ENCODE data around the gene GBF1. TPM values are rescaled to one million over a fixed set of nuclear protein-coding genes. Genes with fewer than 3 reads are reported as not detected.
"Not testable (repeated sequence)": the region's sequence is repeated elsewhere in the genome, so short reads cannot be mapped to it uniquely, and the experiment has no call there.

Gene GBF1
- total RNA-seq, 1 experiment from 2014 or later, result 28.3 TPM

- no peaks in the 10 kb centered on the region for H3K9me2 ChIP-seq (ENCODE audit: insufficient read depth)
- 0 out of 2 replicates have a peak, but pooled peaks cover 10% of the 10 kb centered on the region for H3K79me2 ChIP-seq (ENCODE audit: low read depth)
- intact Hi-C loops (cut with micrococcal nuclease; ENCODE audit: unreplicated experiment), result no loop called here
- H3K4me3 ChIP-seq, result no peak overlapping the region
- TF ChIP-seq EZH2 (IDR thresholded peaks at IDR 0.05; ENCODE audit: low read depth) (no peak), CTCF (conservative IDR thresholded peaks at IDR 0.05) (no peak)
- DNase-seq, result no peak
- no peaks in the 10 kb centered on the region for H4K20me1 ChIP-seq (ENCODE audit: insufficient read depth)
- POLR2A ChIA-PET (ENCODE audit: unreplicated experiment), result no interaction called here
- BruUV-seq (replicated peaks), result no TSS peak
- H3K27me3 ChIP-seq (ENCODE audit: insufficient read depth, low read depth), result no peaks in the 10 kb centered on the region
- H3K36me3 ChIP-seq (ENCODE audit: low read depth), result no peaks in the 10 kb centered on the region
- CTCF ChIA-PET, result no interaction called here
- H3K4me2 ChIP-seq, result no peak overlapping the region
- H3K27ac ChIP-seq, result no peak overlapping the region
- H3F3A ChIP-seq (ENCODE audit: insufficient read depth, low read depth), result peaks cover 8% of the 10 kb centered on the region
- H2AFZ ChIP-seq, result no peak overlapping the region
- no peaks in the 10 kb centered on the region for H3K9me3 ChIP-seq (ENCODE audit: insufficient read depth, low read depth)
- peaks cover 15% of the 10 kb centered on the region for H3K4me1 ChIP-seq (replicated peaks; ENCODE audit: insufficient read depth)
Measured at GRCh38 chr10:102306006-102306405, 60.7 kb downstream of the GBF1 start.

GRCh38 chr10:102306710-102307109, 61.4 kb downstream of the GBF1 start:
- BruUV-seq (replicated peaks), result no TSS peak
- Histone ChIP-seq H4K20me1 (ENCODE audit: insufficient read depth) (no peaks in the 10 kb centered on the region), H3K4me1 (replicated peaks; ENCODE audit: insufficient read depth) (peaks cover 22% of the 10 kb centered on the region), H3K4me3 (no peak overlapping the region), H3K36me3 (ENCODE audit: low read depth) (no peaks in the 10 kb centered on the region), H3K27me3 (ENCODE audit: insufficient read depth, low read depth) (no peaks in the 10 kb centered on the region), H3K4me2 (no peak overlapping the region), H3K9me2 (ENCODE audit: insufficient read depth) (no peaks in the 10 kb centered on the region), H3F3A (ENCODE audit: insufficient read depth, low read depth) (peaks cover 8% of the 10 kb centered on the region), H3K9me3 (ENCODE audit: insufficient read depth, low read depth) (no peaks in the 10 kb centered on the region), H3K79me2 (ENCODE audit: low read depth) (0 out of 2 replicates have a peak, but pooled peaks cover 17% of the 10 kb centered on the region), H3K27ac (no peak overlapping the region), H2AFZ (no peak overlapping the region)
- no peak for TF ChIP-seq CTCF (conservative IDR thresholded peaks at IDR 0.05)
- TF ChIP-seq EZH2 (IDR thresholded peaks at IDR 0.05; ENCODE audit: low read depth), result no peak
- ChIA-PET POLR2A (ENCODE audit: unreplicated experiment) (no interaction called here), CTCF (no interaction called here)
- intact Hi-C loops (cut with micrococcal nuclease; ENCODE audit: unreplicated experiment), result no loop called here
- DNase-seq, result no peak

- peaks cover 22% of the 10 kb centered on the region for H3K4me1 ChIP-seq (replicated peaks; ENCODE audit: insufficient read depth)
- intact Hi-C loops (cut with micrococcal nuclease; ENCODE audit: unreplicated experiment); H3K9me3 ChIP-seq (ENCODE audit: insufficient read depth, low read depth); H3K9me2 ChIP-seq (ENCODE audit: insufficient read depth); H3F3A ChIP-seq (ENCODE audit: insufficient read depth, low read depth); BruUV-seq (replicated peaks); POLR2A ChIA-PET (ENCODE audit: unreplicated experiment); H3K36me3 ChIP-seq (ENCODE audit: low read depth); H2AFZ ChIP-seq; H4K20me1 ChIP-seq (ENCODE audit: insufficient read depth); H3K27ac ChIP-seq; H3K4me2 ChIP-seq; H3K27me3 ChIP-seq (ENCODE audit: insufficient read depth, low read depth); DNase-seq; H3K4me3 ChIP-seq: not testable (repeated sequence)
- peaks cover 23% of the 10 kb centered on the region; the same call in 1 of the 2 replicates for H3K79me2 ChIP-seq (ENCODE audit: low read depth)
- CTCF ChIA-PET, result interaction anchor here (0.6 kb wide), 1 partner anchor 37 kb away, joined by 5 read pairs; no protein-coding TSS in a partner anchor
Measured at GRCh38 chr10:102308318-102308717, 63.0 kb downstream of the GBF1 start.

- Histone ChIP-seq H2AFZ (no peak overlapping the region), H3F3A (ENCODE audit: insufficient read depth, low read depth) (peaks cover 8% of the 10 kb centered on the region), H3K9me2 (ENCODE audit: insufficient read depth) (no peaks in the 10 kb centered on the region), H3K4me1 (replicated peaks; ENCODE audit: insufficient read depth) (peaks cover 22% of the 10 kb centered on the region), H3K27me3 (ENCODE audit: insufficient read depth, low read depth) (no peaks in the 10 kb centered on the region), H4K20me1 (ENCODE audit: insufficient read depth) (no peaks in the 10 kb centered on the region), H3K4me2 (no peak overlapping the region), H3K9me3 (ENCODE audit: insufficient read depth, low read depth) (no peaks in the 10 kb centered on the region), H3K36me3 (ENCODE audit: low read depth) (no peaks in the 10 kb centered on the region), H3K79me2 (ENCODE audit: low read depth) (peaks cover 23% of the 10 kb centered on the region; the same call in 1 of the 2 replicates), H3K27ac (peak overlapping the region; percentile 58; the same call in 1 of the 2 replicates), H3K4me3 (no peak overlapping the region)
- TF ChIP-seq EZH2 (IDR thresholded peaks at IDR 0.05; ENCODE audit: low read depth) (no peak), CTCF (conservative IDR thresholded peaks at IDR 0.05) (no peak)
- no peak for DNase-seq
- intact Hi-C loops (cut with micrococcal nuclease; ENCODE audit: unreplicated experiment), result no loop called here
- ChIA-PET CTCF (interaction anchor here (0.6 kb wide), 1 partner anchor 43 kb away, joined by 3 read pairs; no protein-coding TSS in a partner anchor), POLR2A (ENCODE audit: unreplicated experiment) (no interaction called here)
- BruUV-seq (replicated peaks), result no TSS peak
Measured at GRCh38 chr10:102309236-102309635, 63.9 kb downstream of the GBF1 start.
